RWPE1 (cell line): ENCODE data around the gene ZBTB48.

Experiments
- CTCF ChIA-PET: fragments of 350-600 bp; sonication (Branson Sonifier 250); formaldehyde crosslinking; extraction: SDS; loops from one replicate; lab custom pipeline; 2021; lab: Yijun Ruan, JAX
- POLR2A ChIA-PET: fragments of 400-600 bp; formaldehyde crosslinking; extraction: SDS; loops from one replicate; lab custom pipeline; 2020; ENCODE audit warnings: antibody characterized with exemption; ENCODE audit not compliant: low non-redundant PET; lab: Yijun Ruan, JAX
- DNase-seq: peaks from one replicate; pipeline ENCODE4 v3.0.0; 2012; ENCODE audit warnings: low spot score
- H3K27ac ChIP-seq: fragments of 450-650 bp; 2 replicates; pipeline ENCODE4 v1.5.1; 2017
- TF ChIP-seq, protein P1 (sequence below): fragments of 450-650 bp; conservative IDR thresholded peaks from 2 replicates; pipeline ENCODE4 v1.5.1; 2017; ENCODE audit warnings: low read depth, mild to moderate bottlenecking

Gene ZBTB48

DNA sequence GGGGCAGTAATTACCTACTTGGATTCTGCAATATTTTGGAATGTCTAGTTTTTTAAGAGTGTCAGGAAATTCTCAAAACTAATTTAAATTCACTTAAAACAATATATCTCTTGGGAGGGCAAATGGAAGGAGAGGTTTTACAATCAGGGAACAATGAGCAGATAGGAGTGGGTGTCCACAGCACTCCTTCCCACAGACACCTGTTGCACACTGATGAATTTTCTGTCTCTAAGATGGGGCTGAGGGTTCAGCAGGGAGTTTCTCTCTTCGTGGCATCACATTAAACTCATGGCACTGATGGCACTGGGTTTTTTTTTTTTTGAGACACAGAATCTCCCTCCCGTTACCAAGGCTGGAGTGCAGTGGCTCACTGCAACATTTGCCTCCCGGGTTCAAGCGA, 39.3 kb downstream of the ZBTB48 start:
- CTCF ChIA-PET, result no interaction called here
- DNase-seq, result no peak
- POLR2A ChIA-PET, result no interaction called here
- TF ChIP-seq, protein P1, sequence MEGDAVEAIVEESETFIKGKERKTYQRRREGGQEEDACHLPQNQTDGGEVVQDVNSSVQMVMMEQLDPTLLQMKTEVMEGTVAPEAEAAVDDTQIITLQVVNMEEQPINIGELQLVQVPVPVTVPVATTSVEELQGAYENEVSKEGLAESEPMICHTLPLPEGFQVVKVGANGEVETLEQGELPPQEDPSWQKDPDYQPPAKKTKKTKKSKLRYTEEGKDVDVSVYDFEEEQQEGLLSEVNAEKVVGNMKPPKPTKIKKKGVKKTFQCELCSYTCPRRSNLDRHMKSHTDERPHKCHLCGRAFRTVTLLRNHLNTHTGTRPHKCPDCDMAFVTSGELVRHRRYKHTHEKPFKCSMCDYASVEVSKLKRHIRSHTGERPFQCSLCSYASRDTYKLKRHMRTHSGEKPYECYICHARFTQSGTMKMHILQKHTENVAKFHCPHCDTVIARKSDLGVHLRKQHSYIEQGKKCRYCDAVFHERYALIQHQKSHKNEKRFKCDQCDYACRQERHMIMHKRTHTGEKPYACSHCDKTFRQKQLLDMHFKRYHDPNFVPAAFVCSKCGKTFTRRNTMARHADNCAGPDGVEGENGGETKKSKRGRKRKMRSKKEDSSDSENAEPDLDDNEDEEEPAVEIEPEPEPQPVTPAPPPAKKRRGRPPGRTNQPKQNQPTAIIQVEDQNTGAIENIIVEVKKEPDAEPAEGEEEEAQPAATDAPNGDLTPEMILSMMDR, result no peak
- H3K27ac ChIP-seq, result no peak overlapping the region

DNA sequence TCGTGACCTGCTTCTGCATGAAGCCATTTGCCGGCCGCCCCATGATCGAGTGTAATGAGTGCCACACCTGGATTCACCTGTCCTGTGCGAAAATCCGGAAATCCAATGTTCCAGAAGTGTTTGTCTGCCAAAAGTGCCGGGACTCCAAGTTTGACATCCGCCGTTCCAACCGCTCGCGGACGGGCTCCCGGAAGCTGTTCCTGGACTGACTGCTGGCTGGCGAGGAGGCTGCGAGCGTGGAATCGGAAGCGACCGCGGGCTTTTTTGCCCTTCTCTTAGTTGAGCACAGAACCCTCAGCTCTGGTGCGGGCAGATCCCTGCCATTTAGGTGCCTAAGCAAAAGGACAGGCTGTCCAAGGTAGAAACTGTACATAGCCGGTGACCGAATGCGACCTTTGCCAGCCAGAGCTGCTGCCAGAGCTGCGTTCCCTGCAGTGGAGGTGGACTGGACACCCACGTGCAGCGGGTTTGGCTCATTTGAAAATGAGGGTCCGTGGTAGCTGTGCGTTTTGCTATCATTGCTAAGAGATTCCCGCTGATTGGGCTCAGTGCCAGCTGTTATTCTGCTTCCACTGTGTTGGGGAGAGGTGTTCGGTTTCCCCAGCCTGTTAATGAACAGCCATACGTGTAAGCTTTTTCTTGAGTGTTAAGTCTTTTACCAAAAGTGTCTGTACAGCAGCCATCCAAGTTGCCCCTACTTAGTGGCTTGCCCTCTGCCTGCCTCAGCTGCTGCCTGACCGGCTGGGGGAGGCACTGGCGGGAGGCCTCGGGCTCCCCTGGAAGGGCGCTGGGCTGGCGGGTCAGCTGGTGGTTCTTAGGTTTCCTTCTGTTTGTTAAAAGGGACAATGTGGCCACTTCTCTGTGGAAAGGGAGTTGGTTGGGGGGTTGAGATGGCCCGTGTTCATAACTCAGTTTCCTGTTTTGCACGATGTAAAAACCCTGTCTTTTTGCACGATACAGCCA, 41.9 kb downstream of the ZBTB48 start:
- CTCF ChIA-PET, result interaction anchor here (0.6 kb wide), 1 partner anchor 500 kb away, joined by 3 read pairs; no protein-coding TSS in a partner anchor
- no peak for DNase-seq
- H3K27ac ChIP-seq, result peak overlapping the region; percentile 47
- TF ChIP-seq, protein P1, result no peak
- POLR2A ChIA-PET, result interaction anchor here (0.6 kb wide), 1 partner anchor 39 kb away, joined by 3 read pairs; no protein-coding TSS in a partner anchor

DNA sequence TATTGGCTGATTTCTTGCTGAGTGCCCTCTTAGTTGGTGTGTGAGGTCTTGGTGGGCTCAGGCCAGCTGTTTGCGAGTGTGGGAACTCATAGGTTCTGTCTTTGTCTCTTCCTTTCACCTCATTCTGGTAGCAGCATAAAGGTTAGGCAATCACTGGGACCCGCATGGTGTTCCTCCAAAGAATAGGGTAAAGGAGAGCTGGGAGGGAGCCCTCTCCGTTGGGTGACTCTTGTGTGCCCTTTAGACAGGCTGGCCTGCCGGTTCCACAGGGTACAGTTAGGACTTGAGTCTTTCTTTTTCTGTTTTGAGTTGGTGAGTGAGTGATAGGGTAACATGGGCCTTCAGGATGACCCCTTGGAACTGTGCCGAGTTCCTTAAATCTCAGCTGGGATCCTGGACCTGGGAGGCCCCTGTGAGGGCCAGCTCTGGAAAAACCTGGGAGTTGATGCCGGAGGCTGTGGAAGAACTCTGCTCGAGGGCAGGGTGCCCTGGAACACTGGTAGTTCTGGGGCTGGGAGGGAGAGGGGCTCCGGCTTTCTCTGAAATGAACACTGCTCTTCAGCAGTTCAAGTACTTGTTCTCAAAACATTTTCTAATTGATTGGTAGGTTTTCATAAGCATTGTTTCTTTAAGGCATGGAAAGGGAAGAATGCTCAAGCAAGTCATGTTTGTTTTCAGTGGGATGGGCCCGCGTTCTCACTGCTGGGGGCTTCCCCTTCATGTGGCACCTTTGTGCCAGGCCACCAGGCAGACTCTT, 42.8 kb downstream of the ZBTB48 start:
- H3K27ac ChIP-seq, result peak overlapping the region; percentile 47
- TF ChIP-seq, protein P1, result no peak
- no peak for DNase-seq
- ChIA-PET CTCF (interaction anchor here (0.6 kb wide), 2 partner anchors 68 to 499 kb away, joined by 3 to 7 read pairs; partner anchors contain the start of gene TAS1R1), POLR2A (no interaction called here)

DNA sequence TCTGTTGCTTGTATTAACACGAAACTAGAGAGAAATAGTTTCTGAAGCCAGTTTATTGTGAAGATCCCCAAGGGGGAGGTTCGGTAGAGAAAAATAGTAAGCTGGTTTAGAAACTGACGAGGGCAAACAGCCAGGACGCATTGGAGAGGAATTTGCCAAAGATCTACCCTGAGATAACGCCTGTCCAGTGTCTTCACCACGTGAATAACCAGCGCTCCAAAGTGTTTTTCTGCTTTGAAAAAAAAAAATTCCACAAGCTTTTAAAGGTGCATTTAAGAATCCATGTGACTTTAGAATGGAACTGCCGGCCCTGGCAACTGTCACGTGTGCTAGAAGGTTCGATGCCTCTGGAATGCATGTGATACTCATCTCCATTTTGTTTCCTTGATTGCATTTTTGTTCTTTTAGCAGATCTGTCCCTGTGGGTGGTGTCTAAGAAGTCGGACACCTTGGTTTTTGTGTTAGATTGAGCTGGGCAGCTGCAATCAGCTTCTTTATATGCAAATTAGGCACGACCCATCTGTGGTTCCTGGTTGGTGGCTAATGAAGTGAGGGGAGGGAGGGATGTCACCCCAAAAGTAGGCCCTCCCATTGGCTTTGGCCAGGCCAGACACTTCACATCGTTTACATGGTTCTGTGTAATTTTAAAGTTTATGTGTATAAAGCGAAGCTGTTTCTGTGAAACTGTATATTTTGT, 43.6 kb downstream of the ZBTB48 start:
- peak overlapping the region; percentile 47; the same call in 1 of the 2 replicates for H3K27ac ChIP-seq
- DNase-seq, result no peak
- CTCF ChIA-PET, result interaction anchor here (0.6 to 0.8 kb wide), 3 partner anchors 11 to 1024 kb away, joined by 3 to 5 read pairs (median 3); no protein-coding TSS in a partner anchor
- POLR2A ChIA-PET, result no interaction called here
- TF ChIP-seq, protein P1, result no peak

DNA sequence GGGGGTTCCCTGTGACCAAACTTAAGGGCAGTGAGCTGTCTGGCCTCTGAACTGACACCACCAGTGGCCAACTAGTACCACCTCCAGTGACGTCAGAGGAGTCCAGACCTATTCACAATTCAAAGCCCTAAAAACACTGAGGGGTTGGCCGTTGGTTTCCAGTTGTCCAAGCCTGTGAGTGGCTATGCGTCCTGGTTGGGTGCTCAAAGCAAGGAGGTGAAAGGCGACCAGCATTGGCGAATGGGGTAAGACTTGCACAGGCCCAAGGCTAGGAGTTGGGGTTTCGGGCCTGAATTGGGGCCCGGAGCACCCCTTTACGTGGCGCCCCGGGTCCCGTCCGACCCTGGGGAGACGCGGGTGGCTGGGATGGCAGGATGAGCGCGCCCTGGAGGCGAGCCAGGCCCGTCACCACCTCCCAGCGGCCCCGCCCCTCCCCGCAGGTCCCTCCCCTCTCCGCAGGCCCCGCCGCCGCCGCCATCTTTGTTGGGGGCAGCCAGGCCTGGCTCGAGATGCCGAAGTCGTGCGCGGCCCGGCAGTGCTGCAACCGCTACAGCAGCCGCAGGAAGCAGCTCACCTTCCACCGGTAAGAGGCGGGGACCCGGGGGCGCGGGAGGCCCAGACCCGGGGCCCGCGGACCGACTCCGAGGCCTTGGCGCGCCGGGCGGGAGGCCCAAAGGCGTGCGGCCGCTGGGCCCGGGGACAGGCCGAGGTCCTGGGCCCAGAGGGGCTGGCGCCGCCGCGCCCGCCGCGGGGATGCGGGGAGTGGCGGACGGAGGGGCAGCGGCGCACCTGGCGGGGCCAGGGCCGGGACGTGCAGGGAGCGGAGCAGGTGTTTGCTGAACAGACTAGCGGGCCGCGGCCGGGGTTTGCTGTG, 45.2 kb downstream of the ZBTB48 start, which contains the start of gene THAP3:
TSS of gene THAP3 (plus strand) at position 159 of the 874 bp plus-strand sequence. CDS start at position 510, 351 bp downstream.
- ChIA-PET CTCF (interaction anchor here (0.6 to 1.3 kb wide), 4 partner anchors 10 to 1153 kb away, joined by 3 to 4 read pairs (median 4); no protein-coding TSS in a partner anchor), POLR2A (no interaction called here)
- DNase-seq, result peak; percentile 84
- TF ChIP-seq, protein P1, result no peak
- peak within 1 kb of the TSS; percentile 86 for H3K27ac ChIP-seq
